Spleen (tissue), 11 donors: ENCODE measurements around the gene EPB41. TPM values are rescaled to one million over a fixed set of nuclear protein-coding genes. Genes with fewer than 3 reads are reported as not detected.
"Not testable (repeated sequence)": the region's sequence is repeated elsewhere in the genome, so short reads cannot be mapped to it uniquely, and the experiment has no call there.

Experiments
- DNase-seq: peaks from one replicate; pipeline ENCODE4 v3.0.0-alpha.2; 2020
- H3K27ac ChIP-seq, 8 donors: fragments of 200-600 bp; sonication (generic) in 7 of 8; 1 replicate in 4 of 8; 2 replicates in 4 of 8; pipeline versions ENCODE4 v1.5.0 to v1.8.0; 2016 to 2021; ENCODE audit warnings: inconsistent platforms in 4 of 8, mild to moderate bottlenecking in 4 of 8, moderate library complexity in 1 of 8
- H3K27me3 ChIP-seq, 7 donors: fragments of 200-600 bp; sonication (generic) in 6 of 7; replicated peaks in 1 of 7; 1 replicate in 4 of 7; 2 replicates in 3 of 7; pipeline versions ENCODE4 v1.5.0 to v1.8.0; 2016 to 2021; ENCODE audit warnings: inconsistent platforms in 3 of 7, mild to moderate bottlenecking in 1 of 7
- H3K36me3 ChIP-seq, 6 donors: fragments of 200-600 bp; sonication (generic) in 5 of 6; 1 replicate in 4 of 6; 2 replicates in 2 of 6; pipeline versions ENCODE4 v1.5.0 to v1.8.0; 2016 to 2021; ENCODE audit warnings: inconsistent platforms in 2 of 6
- H3K4me1 ChIP-seq, 6 donors: fragments of 200-600 bp; sonication (generic) in 5 of 6; 1 replicate in 3 of 6; 2 replicates in 3 of 6; pipeline versions ENCODE4 v1.5.0 to v1.8.0; 2016 to 2021; ENCODE audit warnings: inconsistent platforms in 3 of 6
- H3K4me3 ChIP-seq, 8 donors: fragments of 200-600 bp; sonication (generic) in 7 of 8; 1 replicate in 4 of 8; 2 replicates in 4 of 8; pipeline versions ENCODE4 v1.5.0 to v1.8.0; 2016 to 2021; ENCODE audit warnings: inconsistent platforms in 4 of 8, mild to moderate bottlenecking in 4 of 8, moderate library complexity in 2 of 8
- H3K9me3 ChIP-seq, 8 donors: fragments of 200-600 bp; sonication (generic) in 7 of 8; 1 replicate in 4 of 8; 2 replicates in 4 of 8; pipeline versions ENCODE4 v1.5.0 to v1.8.0; 2016 to 2021; ENCODE audit warnings: inconsistent platforms in 4 of 8
- CTCF ChIP-seq, 11 experiments: fragments of 200-600 bp in 7 of 11; fragments of 450-650 bp in 4 of 11; sonication (generic) in 4 of 11; IDR thresholded peaks in 8 of 11; conservative IDR thresholded peaks in 3 of 11; 1 replicate in 7 of 11; 2 replicates in 4 of 11; pipeline versions ENCODE4 v1.4.0 to v1.8.0; 2016 to 2021; ENCODE audit warnings: antibody characterized with exemption in 11 of 11, inconsistent platforms in 4 of 11, mild to moderate bottlenecking in 1 of 11
- POLR2A ChIP-seq, 3 donors: fragments of 450-650 bp; IDR thresholded peaks; one replicate each; pipeline ENCODE4 v1.5.1; 2017; ENCODE audit warnings: antibody characterized with exemption in 3 of 3, mild to moderate bottlenecking in 1 of 3
- POLR2AphosphoS5 ChIP-seq, 3 donors: sonication (generic); formaldehyde crosslinking; IDR thresholded peaks; one replicate each; pipeline ENCODE4 v1.5.1; 2017; ENCODE audit warnings: antibody characterized with exemption in 3 of 3
- WGBS, 5 donors: extraction: QIAGEN DNeasy Blood & Tissue Kit in 3 of 5; methylation state at CpG; one replicate each; pipeline versions ENCODE4 v1.1.5 to v1.1.7; 2013 to 2018; 5-methylcytosine and 5-hydroxymethylcytosine counted together
- intact Hi-C: fragments of 100-400 bp; cut with DNase I; formaldehyde crosslinking; loops from one replicate; pipeline ENCODE4 v1.15.0; 2023; ENCODE audit warnings: low total_unique reads
- polyA plus RNA-seq, 3 donors: library from polyadenylated mRNA; stranded (reverse); fragments of 200-250 nt; gene quantifications; one replicate each; pipeline ENCODE4 v1.2.1, GENCODE V29; 2013
- total RNA-seq, 7 donors: library from RNA; depleted of rRNA in 3 of 7; stranded (reverse); fragments of >200 nt in 3 of 7; fragmentation: NEBNext Ultra II Directional in 4 of 7; extraction: Animal tissue kit (Norgen Biotek cat#: 25700) in 4 of 7; gene quantifications; one replicate each; pipeline versions ENCODE4 v1.1.0 to v1.2.1, GENCODE V29; 2016 to 2021
- donor health status: healthy with polysubstance abuse.
- donor health status: DM: no; HTN: no; CAD: no; lungs with moderate emphysema.
- donor health status: DM: no; HTN: no; CAD: no.
- donor health status: Bipolar disorder and iron deficiency.
- donor health status: healthy.
- donor health status: DM: no; HTN: no; CAD: no.
- donor health status: DM: yes; HTN: yes; CAD: no.

The EPB41 gene
- total and polyA plus RNA-seq, 10 donors = 6.3 to 156 (median 58.8) TPM

GRCh38 chr1:29100487-29100886 is 186.1 kb downstream of the EPB41 start:
- Histone ChIP-seq H3K27ac (no peak overlapping the region), H3K27me3 (no peaks in the 10 kb centered on the region), H3K36me3 (peaks cover 0 to 98% (median 26%) of the 10 kb centered on the region in 6 donors), H3K4me3 (no peak overlapping the region), H3K9me3 (no peaks in the 10 kb centered on the region), H3K4me1 (no peaks in the 10 kb centered on the region)
- TF ChIP-seq POLR2AphosphoS5 (IDR thresholded peaks at IDR 0.05) = no peak
- TF ChIP-seq CTCF (IDR thresholded peaks at IDR 0.05 in 8 of 11, conservative IDR thresholded peaks at IDR 0.05 in 3 of 11) = no peak
- no peak for TF ChIP-seq POLR2A (IDR thresholded peaks at IDR 0.05)
- intact Hi-C loops = no loop called here
- 93 to 100% (median 93%) methylated on average over 1 of the region's 1 CpG for WGBS, 5 donors
- DNase-seq = no peak

- Histone ChIP-seq H3K27me3 (no peaks in the 10 kb centered on the region), H3K9me3 (no peaks in the 10 kb centered on the region), H3K4me3 (no peak overlapping the region), H3K27ac (no peak overlapping the region), H3K36me3 (peaks cover 0 to 86% (median 23%) of the 10 kb centered on the region in 6 donors), H3K4me1 (no peaks in the 10 kb centered on the region)
- 87 to 97% (median 92%) methylated on average over 6 of the region's 6 CpGs for WGBS, 5 donors
- TF ChIP-seq CTCF (IDR thresholded peaks at IDR 0.05 in 8 of 11, conservative IDR thresholded peaks at IDR 0.05 in 3 of 11) = no peak
- no peak for TF ChIP-seq POLR2AphosphoS5 (IDR thresholded peaks at IDR 0.05)
- TF ChIP-seq POLR2A (IDR thresholded peaks at IDR 0.05) = no peak
- intact Hi-C loops = no loop called here
- no peak for DNase-seq
These were observed 191.5 kb downstream of the EPB41 start for GRCh38 chr1:29105822-29106221.

GRCh38 chr1:29108041-29108440 is 193.7 kb downstream of the EPB41 start:
- H3K4me3 ChIP-seq, intact Hi-C loops, H3K27me3 ChIP-seq, H3K4me1 ChIP-seq, H3K27ac ChIP-seq, H3K9me3 ChIP-seq, DNase-seq: not testable (repeated sequence)
- H3K36me3 ChIP-seq = peaks cover 0 to 86% (median 30%) of the 10 kb centered on the region in 6 donors
- WGBS, 5 donors = 94 to 98% (median 95%) methylated on average over 6 of the region's 6 CpGs

- WGBS, 5 donors = 87 to 94% (median 91%) methylated on average over 7 of the region's 7 CpGs
- intact Hi-C loops = no loop called here
- Histone ChIP-seq H3K4me1 (no peaks in the 10 kb centered on the region), H3K27ac (no peak overlapping the region), H3K4me3 (no peak overlapping the region), H3K27me3 (no peaks in the 10 kb centered on the region), H3K9me3 (no peaks in the 10 kb centered on the region), H3K36me3 (peaks cover 0 to 100% (median 68%) of the 10 kb centered on the region in 6 donors)
- no peak for DNase-seq
- TF ChIP-seq POLR2A (IDR thresholded peaks at IDR 0.05) (no peak), POLR2AphosphoS5 (IDR thresholded peaks at IDR 0.05) (no peak), CTCF (IDR thresholded peaks at IDR 0.05 in 8 of 11, conservative IDR thresholded peaks at IDR 0.05 in 3 of 11) (no peak)
These were observed 198.5 kb downstream of the EPB41 start for GRCh38 chr1:29112705-29113412.
